GM12874 (cell line): ENCODE measurements around the gene KRTAP4-1.

ENCODE experiments used
- CTCF ChIP-seq: IDR thresholded peaks from 2 replicates; pipeline ENCODE4 v1.5.1; 2011; ENCODE audit warnings: low read depth, mild to moderate bottlenecking, control low read depth, low read length, moderate library complexity; ENCODE audit not compliant: insufficient read depth

The KRTAP4-1 gene

GRCh38 chr17:41186872-41187271 is 2.2 kb upstream of the KRTAP4-1 start:
- TF ChIP-seq CTCF: no peak

GRCh38 chr17:41185001-41185400 is 290 bp upstream of the KRTAP4-1 start:
- no peak for TF ChIP-seq CTCF

- no peak for TF ChIP-seq CTCF
Observed at GRCh38 chr17:41178843-41179616, 5.7 kb downstream of the KRTAP4-1 start.

GRCh38 chr17:41178341-41178740 is 6.4 kb downstream of the KRTAP4-1 start:
- TF ChIP-seq CTCF: no peak

- no peak for TF ChIP-seq CTCF
Observed at GRCh38 chr17:41177727-41178271, 6.9 kb downstream of the KRTAP4-1 start, which contains the start of gene KRTAP4-2. Gene KRTAP4-2, minus strand, starts transcription at chr17:41178221. Its CDS starts 57 bp downstream, at chr17:41178164.

GRCh38 chr17:41176744-41177387 is 7.8 kb downstream of the KRTAP4-1 start:
- no peak for TF ChIP-seq CTCF

GRCh38 chr17:41171886-41172285 is 12.8 kb downstream of the KRTAP4-1 start:
- TF ChIP-seq CTCF: no peak
